Measurements from ENCODE around the gene IFNGR1. TPM values are rescaled to one million over a fixed set of nuclear protein-coding genes. Genes with fewer than 3 reads are reported as not detected.

Gene IFNGR1
- total RNA-seq, 3 donors from 2014 or later (not counting 1 experiment from before 2014, with no cell fraction given), result 77.5 to 128 (median 100) TPM

DNA sequence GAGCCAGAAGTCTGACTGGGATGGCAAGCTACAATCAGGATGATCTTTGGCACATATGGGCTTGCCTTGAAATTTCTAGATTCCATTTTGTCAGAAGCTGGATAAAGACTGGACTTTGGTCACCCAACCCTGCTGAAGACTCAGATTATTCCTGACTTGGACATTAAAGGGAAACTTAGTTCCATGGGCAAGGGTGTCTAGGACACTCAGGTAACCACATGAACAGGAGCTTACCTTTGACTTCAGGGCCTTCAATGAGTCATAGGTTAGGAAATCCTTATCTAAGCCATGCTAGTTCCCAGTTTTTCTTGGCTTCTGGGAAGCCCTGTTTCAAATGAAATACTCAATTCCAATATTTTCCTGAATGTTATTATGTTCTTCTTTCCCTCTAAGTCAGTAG lies 28.5 kb upstream of the IFNGR1 start:
- intact Hi-C loops (cut with micrococcal nuclease), result no loop called here
- H3K9me3 ChIP-seq (ENCODE audit: control insufficient read depth, insufficient read depth, low read length), result peaks cover 3% of the 10 kb centered on the region

DNA sequence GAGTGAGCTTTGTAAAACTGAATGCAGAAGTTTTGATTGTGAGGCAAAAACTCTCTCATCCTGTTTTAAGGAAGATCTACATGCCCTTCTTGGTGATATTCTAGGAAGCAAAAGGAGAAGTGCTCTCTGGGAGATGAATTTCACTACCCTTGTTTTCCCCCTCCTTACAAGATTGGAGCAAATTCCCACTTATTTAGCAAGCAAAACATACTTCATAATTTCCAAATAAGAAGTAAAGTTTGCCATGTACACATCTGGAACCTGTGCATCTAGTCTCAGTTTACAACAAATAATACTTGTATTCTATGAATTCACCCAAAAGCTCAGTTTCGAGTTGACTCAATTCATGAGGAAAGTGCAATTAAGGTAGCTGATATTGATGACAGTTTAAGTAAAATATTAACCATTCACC lies 27.6 kb upstream of the IFNGR1 start:
- H3K4me1 Mint-ChIP-seq, result peaks cover 0 to 5% of the 10 kb centered on the region in 2 donors
- intact Hi-C loops (cut with micrococcal nuclease), result no loop called here
- no peak overlapping the region for H3K4me3 ChIP-seq (ENCODE audit: low read length)
- ATAC-seq (no peak), DNase-seq (no peak)
- H3K27me3 Mint-ChIP-seq (ENCODE audit: low read depth in 2 of 2), result peaks cover 0 to 3% of the 10 kb centered on the region in 2 donors
- no peak overlapping the region for H3K27ac Mint-ChIP-seq
- H3K27me3 ChIP-seq (ENCODE audit: control insufficient read depth, insufficient read depth, low read length), result no peaks in the 10 kb centered on the region
- no peaks in the 10 kb centered on the region for H3K4me1 ChIP-seq (ENCODE audit: control insufficient read depth, insufficient read depth, low read length)
- WGBS (ENCODE audit: insufficient coverage), result no CpG with 5 or more reads among the region's 1 CpG
- no peak overlapping the region for H3K4me3 Mint-ChIP-seq
- peaks cover 6% of the 10 kb centered on the region for H3K36me3 Mint-ChIP-seq
- TF ChIP-seq, protein P1, sequence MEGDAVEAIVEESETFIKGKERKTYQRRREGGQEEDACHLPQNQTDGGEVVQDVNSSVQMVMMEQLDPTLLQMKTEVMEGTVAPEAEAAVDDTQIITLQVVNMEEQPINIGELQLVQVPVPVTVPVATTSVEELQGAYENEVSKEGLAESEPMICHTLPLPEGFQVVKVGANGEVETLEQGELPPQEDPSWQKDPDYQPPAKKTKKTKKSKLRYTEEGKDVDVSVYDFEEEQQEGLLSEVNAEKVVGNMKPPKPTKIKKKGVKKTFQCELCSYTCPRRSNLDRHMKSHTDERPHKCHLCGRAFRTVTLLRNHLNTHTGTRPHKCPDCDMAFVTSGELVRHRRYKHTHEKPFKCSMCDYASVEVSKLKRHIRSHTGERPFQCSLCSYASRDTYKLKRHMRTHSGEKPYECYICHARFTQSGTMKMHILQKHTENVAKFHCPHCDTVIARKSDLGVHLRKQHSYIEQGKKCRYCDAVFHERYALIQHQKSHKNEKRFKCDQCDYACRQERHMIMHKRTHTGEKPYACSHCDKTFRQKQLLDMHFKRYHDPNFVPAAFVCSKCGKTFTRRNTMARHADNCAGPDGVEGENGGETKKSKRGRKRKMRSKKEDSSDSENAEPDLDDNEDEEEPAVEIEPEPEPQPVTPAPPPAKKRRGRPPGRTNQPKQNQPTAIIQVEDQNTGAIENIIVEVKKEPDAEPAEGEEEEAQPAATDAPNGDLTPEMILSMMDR (IDR thresholded peaks at IDR 0.05), result no peak
- no peak overlapping the region for H3K27ac ChIP-seq (ENCODE audit: low read length)
- H3K9me3 Mint-ChIP-seq, result no peaks in the 10 kb centered on the region
- no peaks in the 10 kb centered on the region for H3K36me3 ChIP-seq (ENCODE audit: control insufficient read depth, insufficient read depth, low read length)
- H3K9me3 ChIP-seq (ENCODE audit: control insufficient read depth, insufficient read depth, low read length), result no peaks in the 10 kb centered on the region

More for the DNA sequence above, 28.5 kb upstream of the IFNGR1 start:
- Mint-ChIP-seq H3K27me3 (ENCODE audit: low read depth in 2 of 2) (peaks cover 0 to 3% of the 10 kb centered on the region in 2 donors), H3K4me1 (peaks cover 0 to 5% of the 10 kb centered on the region in 2 donors), H3K36me3 (peaks cover 6% of the 10 kb centered on the region), H3K27ac (no peak overlapping the region), H3K9me3 (peaks cover 2 to 4% of the 10 kb centered on the region in 2 donors), H3K4me3 (no peak overlapping the region)
- no peak for ATAC-seq
- H3K4me3 ChIP-seq (ENCODE audit: low read length), result no peak overlapping the region
- H3K36me3 ChIP-seq (ENCODE audit: control insufficient read depth, insufficient read depth, low read length), result no peaks in the 10 kb centered on the region
- H3K4me1 ChIP-seq (ENCODE audit: control insufficient read depth, insufficient read depth, low read length), result no peaks in the 10 kb centered on the region
- no peak for DNase-seq
- TF ChIP-seq, protein P1 (IDR thresholded peaks at IDR 0.05), result no peak
- H3K27ac ChIP-seq (ENCODE audit: low read length), result no peak overlapping the region
- H3K27me3 ChIP-seq (ENCODE audit: control insufficient read depth, insufficient read depth, low read length), result no peaks in the 10 kb centered on the region

DNA sequence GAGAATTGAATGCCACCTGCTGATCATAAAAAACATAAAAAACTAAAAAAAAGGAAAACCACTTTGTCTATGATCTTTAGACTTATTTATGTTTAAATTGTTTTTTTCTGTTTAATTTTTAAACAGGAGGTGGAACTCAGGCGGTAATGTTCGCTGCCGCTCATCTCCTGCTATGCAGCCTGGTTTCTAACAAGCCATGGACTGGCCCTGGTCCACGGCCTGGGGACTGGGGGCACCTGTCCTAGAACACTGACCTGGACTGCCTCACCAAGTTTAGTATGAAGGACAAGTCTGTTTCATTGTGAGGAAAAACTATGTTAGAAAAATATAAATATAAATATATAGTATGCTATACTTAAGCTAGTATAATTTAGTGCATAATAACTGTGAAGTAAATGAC lies 27.0 kb upstream of the IFNGR1 start:
- no peak overlapping the region for H3K27ac Mint-ChIP-seq
- H3K4me3 Mint-ChIP-seq, result no peak overlapping the region
- H3K9me3 Mint-ChIP-seq, result no peaks in the 10 kb centered on the region
- DNase-seq (no peak), ATAC-seq (no peak)
- H3K27ac ChIP-seq (ENCODE audit: low read length), result no peak overlapping the region
- TF ChIP-seq, protein P1 (IDR thresholded peaks at IDR 0.05), result no peak
- peaks cover 0 to 3% of the 10 kb centered on the region in 2 donors for H3K27me3 Mint-ChIP-seq (ENCODE audit: low read depth in 2 of 2)
- H3K36me3 Mint-ChIP-seq, result peaks cover 3% of the 10 kb centered on the region
- 93% methylated on average over 4 of the region's 4 CpGs for WGBS (ENCODE audit: insufficient coverage)
- intact Hi-C loops (cut with micrococcal nuclease), result no loop called here
- H3K4me1 Mint-ChIP-seq, result peaks cover 0 to 5% of the 10 kb centered on the region in 2 donors
- H3K36me3 ChIP-seq (ENCODE audit: control insufficient read depth, insufficient read depth, low read length), result no peaks in the 10 kb centered on the region
- no peaks in the 10 kb centered on the region for H3K4me1 ChIP-seq (ENCODE audit: control insufficient read depth, insufficient read depth, low read length)
- no peaks in the 10 kb centered on the region for H3K9me3 ChIP-seq (ENCODE audit: control insufficient read depth, insufficient read depth, low read length)
- H3K27me3 ChIP-seq (ENCODE audit: control insufficient read depth, insufficient read depth, low read length), result no peaks in the 10 kb centered on the region
- H3K4me3 ChIP-seq (ENCODE audit: low read length), result no peak overlapping the region

DNA sequence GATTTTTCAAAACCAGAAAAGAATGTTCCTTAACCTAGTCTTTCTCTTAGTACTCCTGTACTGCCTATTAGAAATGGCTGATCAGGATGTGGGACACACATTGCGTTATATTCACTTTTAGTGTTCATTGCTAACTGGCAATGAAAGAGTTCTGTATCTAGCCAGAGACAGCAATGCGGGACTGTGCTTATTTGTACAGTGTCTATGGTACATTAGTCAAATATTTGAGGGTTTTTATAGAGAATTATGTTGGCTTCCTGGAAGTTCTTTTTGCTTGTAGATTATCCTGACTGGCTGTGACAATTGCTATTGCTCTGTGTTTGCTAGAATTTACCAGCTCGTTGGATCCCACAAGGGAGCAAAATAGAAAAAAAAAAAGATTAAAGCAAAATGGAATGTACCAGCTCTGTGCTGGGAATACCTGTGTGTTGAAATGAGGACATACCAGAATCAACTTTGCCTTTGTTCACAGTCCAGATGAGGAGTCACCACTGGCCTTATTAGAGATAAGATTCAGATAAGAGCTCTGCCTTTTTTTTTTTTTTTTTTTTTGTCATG lies 22.4 kb upstream of the IFNGR1 start:
- DNase-seq, result no peak
- no peaks in the 10 kb centered on the region for H3K27me3 ChIP-seq (ENCODE audit: control insufficient read depth, insufficient read depth, low read length)
- H3K4me1 ChIP-seq (ENCODE audit: control insufficient read depth, insufficient read depth, low read length), result peaks cover 8% of the 10 kb centered on the region

More for the DNA sequence above, 22.4 kb upstream of the IFNGR1 start:
- no peak overlapping the region for H3K4me3 Mint-ChIP-seq
- Histone ChIP-seq H3K9me3 (ENCODE audit: control insufficient read depth, insufficient read depth, low read length) (no peaks in the 10 kb centered on the region), H3K27ac (ENCODE audit: low read length) (no peak overlapping the region), H3K4me3 (ENCODE audit: low read length) (no peak overlapping the region), H3K36me3 (ENCODE audit: control insufficient read depth, insufficient read depth, low read length) (no peaks in the 10 kb centered on the region)
- TF ChIP-seq, protein P1 (IDR thresholded peaks at IDR 0.05), result no peak
- peaks cover 15 to 23% of the 10 kb centered on the region in 2 donors for H3K4me1 Mint-ChIP-seq
- no peaks in the 10 kb centered on the region for H3K36me3 Mint-ChIP-seq
- peaks cover 0 to 3% of the 10 kb centered on the region in 2 donors for H3K27me3 Mint-ChIP-seq (ENCODE audit: low read depth in 2 of 2)
- intact Hi-C loops (cut with micrococcal nuclease), result no loop called here
- no peak for ATAC-seq
- 90% methylated on average over 3 of the region's 3 CpGs for WGBS (ENCODE audit: insufficient coverage)
- peaks cover 2 to 5% of the 10 kb centered on the region in 2 donors for H3K9me3 Mint-ChIP-seq
- no peak overlapping the region for H3K27ac Mint-ChIP-seq
